ENCODE measurements around the gene CDK10. TPM values are rescaled to one million over a fixed set of nuclear protein-coding genes. Genes with fewer than 3 reads are reported as not detected.
A peak's percentile ranks its signal among the peaks of the same experiment; 100 is the strongest.

CDK10 gene
- total and polyA plus RNA-seq, 9 of the 15 experiments (the other 6 are each of a cell fraction or from before 2014, with no cell fraction given): 2.0 to 85.1 (median 40.1) TPM

GRCh38 chr16:89686520-89687091, at the start of gene CDK10 (continued):
- TF ChIP-seq ATF3 (IDR thresholded peaks at IDR 0.05) (no peak), ATF3 (CRISPR knock-in tag; conservative IDR thresholded peaks at IDR 0.05) (0 out of 2 replicates have a peak, but pooled peaks have one; percentile 46), PHB2 (IDR thresholded peaks at IDR 0.05; ENCODE audit: low read depth) (no peak), TCF15 (CRISPR knock-in tag; IDR thresholded peaks at IDR 0.05) (no peak), NKRF (IDR thresholded peaks at IDR 0.05; ENCODE audit: borderline replicate concordance) (peak; percentile 90), ZNF324 (CRISPR knock-in tag; IDR thresholded peaks at IDR 0.05) (no peak), DNMT1 (IDR thresholded peaks at IDR 0.05) (no peak), ZNF830 (CRISPR knock-in tag; IDR thresholded peaks at IDR 0.05) (no peak), SPI1 (IDR thresholded peaks at IDR 0.05; ENCODE audit: borderline replicate concordance, low read depth, low read length) (peak; percentile 1; the same call in 1 of the 2 replicates), ZBTB49 (CRISPR knock-in tag; IDR thresholded peaks at IDR 0.05; ENCODE audit: borderline replicate concordance) (no peak), GTF2B (IDR thresholded peaks at IDR 0.05; ENCODE audit: extremely low read depth, insufficient read length) (no peak), FIP1L1 (IDR thresholded peaks at IDR 0.05; ENCODE audit: low read depth, low read length, poor library complexity, severe bottlenecking) (peak; percentile 74), ZFPM2 (CRISPR knock-in tag; IDR thresholded peaks at IDR 0.05) (0 out of 2 replicates have a peak, but pooled peaks have one; percentile 43), LARP7 (IDR thresholded peaks at IDR 0.05) (no peak), GATAD2B (IDR thresholded peaks at IDR 0.05; ENCODE audit: borderline replicate concordance) (no peak), ZKSCAN1 (IDR thresholded peaks at IDR 0.05; ENCODE audit: low read depth, low read length) (no peak), ZNF707 (CRISPR knock-in tag; conservative IDR thresholded peaks at IDR 0.05) (no peak), KDM5B (IDR thresholded peaks at IDR 0.05; ENCODE audit: insufficient replicate concordance, low read depth, low read length) (peak; percentile 92), ZNF512 (tag; IDR thresholded peaks at IDR 0.05) (no peak), CTBP1 (IDR thresholded peaks at IDR 0.05; ENCODE audit: borderline replicate concordance) (peak; percentile 35; the same call in 1 of the 2 replicates)
